ENCODE data around the gene BEST2.

BEST2 gene

GRCh38 chr19:12802267-12803106 lies 50.9 kb downstream of the BEST2 start:
- peak; percentile 55 for DNase-seq

DNA sequence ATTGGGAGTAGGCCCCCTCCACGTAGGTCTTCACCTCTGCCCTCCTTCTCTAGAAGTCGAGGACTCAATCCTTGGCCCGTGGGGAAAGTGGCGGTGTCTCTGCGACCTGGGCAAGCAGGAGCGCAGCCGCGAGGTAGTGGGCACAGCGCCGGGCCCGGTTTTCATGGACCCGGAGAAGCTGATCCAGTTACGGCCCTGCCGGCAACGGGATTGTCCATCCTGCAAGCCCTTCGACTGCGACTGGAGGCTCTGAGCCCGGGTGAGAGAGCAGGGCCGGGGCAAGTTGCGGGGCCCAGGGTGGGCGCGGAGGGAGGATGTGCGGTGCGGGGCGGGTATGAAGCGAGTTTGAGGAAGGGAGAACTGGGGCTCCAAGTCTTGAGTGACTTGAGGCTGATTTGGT lies 52.5 kb downstream of the BEST2 start:
- DNase-seq: no peak

DNA sequence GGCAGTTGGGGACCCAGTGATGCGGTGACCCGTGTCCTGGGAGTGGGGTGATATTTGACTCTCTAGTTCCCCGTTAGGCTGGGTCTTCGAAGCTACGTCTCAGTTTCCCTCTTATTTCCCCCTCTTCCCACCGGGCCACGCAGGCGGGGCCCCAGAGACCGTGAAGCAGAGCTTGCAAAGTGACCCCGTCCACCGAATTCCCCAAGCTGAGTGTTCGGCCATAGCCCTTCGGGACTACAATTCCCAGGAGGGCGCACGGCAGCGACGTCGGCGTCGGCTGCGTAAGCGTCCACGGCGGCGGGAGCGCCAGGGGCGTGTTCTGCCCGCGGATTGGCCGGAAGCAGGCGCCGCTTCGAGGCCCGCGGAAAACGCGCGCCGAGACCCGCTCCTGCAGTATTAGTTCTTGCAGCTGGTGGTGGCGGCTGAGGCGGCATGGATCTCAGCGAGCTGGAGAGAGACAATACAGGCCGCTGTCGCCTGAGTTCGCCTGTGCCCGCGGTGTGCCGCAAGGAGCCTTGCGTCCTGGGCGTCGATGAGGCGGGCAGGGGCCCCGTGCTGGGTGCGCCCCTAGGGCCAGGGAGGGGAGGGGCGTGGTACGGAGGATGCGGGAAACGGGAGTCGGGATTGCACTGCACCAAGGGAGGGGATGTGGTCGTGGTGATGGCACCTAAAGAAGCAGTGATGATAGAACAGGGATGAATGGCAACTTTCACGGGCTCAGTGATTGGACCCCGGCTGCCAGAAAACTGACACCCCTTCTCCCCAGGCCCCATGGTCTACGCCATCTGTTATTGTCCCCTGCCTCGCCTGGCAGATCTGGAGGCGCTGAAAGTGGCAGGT lies 54.9 kb downstream of the BEST2 start, which contains the start of gene RNASEH2A:
Gene RNASEH2A, plus strand, starts transcription at position 343 of the 840 bp plus-strand sequence. Its CDS starts 90 bp downstream, at position 433.
- DNase-seq: peak; percentile 95

All from NCI-H2171 (cell line).